ENCODE results near the gene ZNF697. TPM values are rescaled to one million over a fixed set of nuclear protein-coding genes. Genes with fewer than 3 reads are reported as not detected.

ZNF697 gene
- total and polyA plus RNA-seq, 7 donors: 1.3 to 4.9 (median 2.9) TPM

DNA sequence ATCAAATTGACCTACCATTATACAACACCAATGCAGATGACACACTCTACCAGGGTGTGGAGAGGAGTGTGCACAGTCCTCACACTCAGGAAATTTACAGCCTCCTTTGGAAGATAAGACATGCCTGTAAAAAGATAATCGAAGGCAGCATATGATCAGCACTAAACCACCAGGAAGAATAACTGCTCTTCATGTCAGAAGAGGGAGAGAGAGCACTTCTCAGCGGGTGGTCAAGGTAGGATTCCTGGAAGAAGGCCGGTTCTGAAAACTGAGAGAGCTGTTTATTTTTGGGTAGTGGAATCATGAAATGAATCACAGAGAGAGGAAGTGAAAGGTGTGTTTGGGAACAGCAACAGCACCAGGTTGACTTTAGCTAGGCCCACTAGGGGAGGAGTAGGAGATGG is 14.0 kb upstream of the ZNF697 start:
- Histone ChIP-seq H3K36me3 (ENCODE audit: insufficient read depth in 1 of 2, low read depth in 1 of 2) (no peaks in the 10 kb centered on the region), H3K4me1 (no peaks in the 10 kb centered on the region), H3K27me3 (ENCODE audit: insufficient read depth in 3 of 3, low read length in 2 of 3) (peaks cover 0 to 2% (median 0%) of the 10 kb centered on the region in 3 donors), H3K9me3 (no peaks in the 10 kb centered on the region), H3K4me3 (no peak overlapping the region), H3K27ac (no peak overlapping the region)
- 87 to 91% (median 88%) methylated on average over 3 of the region's 3 CpGs for WGBS, 3 donors
- no peak for DNase-seq
- intact Hi-C loops (cut with DNase I): loop anchor here in 1 of 2 donors (5.0 kb wide), 1 partner anchor 50 kb away; no protein-coding TSS in a partner anchor
- no peak for TF ChIP-seq CTCF (IDR thresholded peaks at IDR 0.05)
- no peak for ATAC-seq

DNA sequence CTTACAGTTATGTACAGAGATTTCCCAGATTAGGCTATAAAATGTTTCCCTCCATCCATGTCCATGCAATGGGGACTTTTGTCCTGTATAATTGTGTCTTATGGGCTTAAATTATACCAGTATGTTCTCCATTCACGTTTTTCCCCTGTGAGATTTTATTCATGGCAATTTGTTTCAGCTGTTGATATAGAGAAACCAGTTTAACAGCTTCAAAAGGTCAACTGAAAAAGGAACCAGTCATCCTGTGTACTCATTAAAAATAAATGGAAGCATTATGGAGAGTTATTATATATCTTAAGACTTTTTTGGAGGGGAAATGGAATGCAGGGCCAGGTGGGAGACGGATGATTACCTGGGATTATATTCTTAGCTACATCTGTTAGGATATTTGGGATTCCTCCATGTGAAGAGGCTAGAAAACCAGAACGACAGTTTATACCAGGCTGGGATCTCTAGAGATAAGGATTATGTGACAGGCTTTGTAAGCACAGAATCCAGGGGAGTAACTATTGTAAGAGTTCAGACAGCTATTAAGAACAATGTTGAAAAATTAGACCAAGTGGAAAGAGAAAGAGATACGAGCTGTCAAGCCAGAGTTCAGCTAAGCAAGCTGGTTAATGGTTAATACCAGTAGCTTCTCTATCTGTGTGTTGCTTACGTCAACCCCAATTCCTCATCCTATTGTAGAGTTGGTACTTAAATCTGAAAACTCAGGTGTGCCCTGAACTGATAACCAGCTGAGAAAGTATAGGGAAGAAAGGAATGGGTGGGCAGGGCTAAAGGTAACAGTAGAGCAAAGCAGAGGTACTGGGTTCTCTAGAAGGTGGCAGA is 12.4 kb upstream of the ZNF697 start:
- no peaks in the 10 kb centered on the region for H3K27me3 ChIP-seq (ENCODE audit: insufficient read depth in 3 of 3, low read length in 2 of 3)
- ATAC-seq (no peak), DNase-seq (no peak)
- TF ChIP-seq CTCF (IDR thresholded peaks at IDR 0.05): no peak
- no peaks in the 10 kb centered on the region for H3K9me3 ChIP-seq
- H3K4me1 ChIP-seq: no peaks in the 10 kb centered on the region
- H3K27ac ChIP-seq: no peak overlapping the region
- no peaks in the 10 kb centered on the region for H3K36me3 ChIP-seq (ENCODE audit: insufficient read depth in 1 of 2, low read depth in 1 of 2)
- 69 to 82% (median 76%) methylated on average over 5 of the region's 5 CpGs for WGBS, 3 donors
- no peak overlapping the region for H3K4me3 ChIP-seq
- intact Hi-C loops (cut with DNase I): loop anchor here in 1 of 2 donors (5.0 kb wide), 1 partner anchor 48 kb away; no protein-coding TSS in a partner anchor

DNA sequence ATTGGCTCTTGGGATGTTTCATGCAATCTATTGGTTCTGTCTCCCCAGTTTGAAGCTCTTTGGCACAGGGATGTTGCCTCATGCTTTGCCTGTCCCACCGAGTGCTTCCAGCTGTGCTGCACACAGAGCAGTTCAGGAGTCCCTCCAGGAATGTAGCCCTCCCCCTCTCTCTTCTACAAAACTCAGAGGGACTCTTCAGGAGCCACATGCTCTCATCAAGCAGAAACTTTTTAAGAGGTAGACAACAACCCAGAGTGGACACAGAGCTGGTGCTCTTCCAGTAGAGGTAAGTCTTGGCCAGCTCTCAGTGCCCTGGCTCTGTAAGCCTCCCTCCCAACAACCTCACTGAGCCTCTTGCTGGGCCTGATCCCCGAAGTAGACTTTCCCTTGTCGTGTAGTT is 11.6 kb upstream of the ZNF697 start:
- TF ChIP-seq CTCF (IDR thresholded peaks at IDR 0.05): no peak
- DNase-seq: no peak
- 20 to 45% (median 24%) methylated on average over 3 of the region's 3 CpGs for WGBS, 3 donors

DNA sequence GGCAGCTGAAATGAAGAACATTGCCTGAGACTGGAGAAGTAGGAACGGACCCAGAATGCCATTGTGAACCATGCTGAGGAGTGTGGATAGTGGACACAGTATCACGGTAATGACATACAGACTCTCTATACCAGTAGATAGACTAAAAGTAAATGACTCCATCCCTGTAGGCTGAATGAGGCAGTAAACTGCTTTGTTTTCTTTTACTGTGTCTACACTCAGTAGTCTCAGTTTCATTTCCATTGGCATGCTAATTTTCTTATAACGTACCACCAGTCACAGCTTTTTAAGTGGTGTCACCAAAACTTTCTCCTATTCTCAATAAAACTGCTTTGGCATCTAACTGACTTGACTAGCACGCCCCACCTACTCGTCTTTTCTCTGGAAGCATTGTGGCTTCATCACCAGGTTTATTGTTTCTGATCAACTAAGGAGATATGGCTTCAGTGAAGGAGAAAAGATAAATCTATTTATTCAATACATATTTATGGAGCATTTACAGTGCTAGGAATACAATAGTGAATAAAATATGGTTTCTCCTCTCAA is 8.4 kb upstream of the ZNF697 start:
- WGBS, 3 donors: 92 to 94% (median 92%) methylated on average over 5 of the region's 5 CpGs
- TF ChIP-seq CTCF (IDR thresholded peaks at IDR 0.05): no peak
- intact Hi-C loops (cut with DNase I): no loop called here
- ATAC-seq (no peak), DNase-seq (no peak)
- Histone ChIP-seq H3K36me3 (ENCODE audit: insufficient read depth in 1 of 2, low read depth in 1 of 2) (no peaks in the 10 kb centered on the region), H3K4me3 (no peak overlapping the region), H3K27ac (no peak overlapping the region), H3K27me3 (ENCODE audit: insufficient read depth in 3 of 3, low read length in 2 of 3) (peaks cover 0 to 3% (median 0%) of the 10 kb centered on the region in 3 donors), H3K4me1 (no peaks in the 10 kb centered on the region), H3K9me3 (no peaks in the 10 kb centered on the region)

More for the DNA sequence above, 11.6 kb upstream of the ZNF697 start:
- ATAC-seq: no peak
- intact Hi-C loops (cut with DNase I): loop anchor here in 1 of 2 donors (5.0 kb wide), 1 partner anchor 47 kb away; no protein-coding TSS in a partner anchor
- Histone ChIP-seq H3K4me3 (no peak overlapping the region), H3K4me1 (no peaks in the 10 kb centered on the region), H3K27ac (no peak overlapping the region), H3K27me3 (ENCODE audit: insufficient read depth in 3 of 3, low read length in 2 of 3) (peaks cover 0 to 3% (median 0%) of the 10 kb centered on the region in 3 donors), H3K9me3 (no peaks in the 10 kb centered on the region), H3K36me3 (ENCODE audit: insufficient read depth in 1 of 2, low read depth in 1 of 2) (no peaks in the 10 kb centered on the region)
